GM18951 (cell line): Measurements from ENCODE around the gene GLA.
A peak's percentile ranks its signal among the peaks of the same experiment; 100 is the strongest.

Experiments
- POLR2A ChIP-seq: IDR thresholded peaks from 4 replicates; pipeline ENCODE4 v1.6.1; 2011; ENCODE audit warnings: mild to moderate bottlenecking; ENCODE audit not compliant: insufficient read length, insufficient read depth; ENCODE audit errors: extremely low read depth
- in situ Hi-C: fragments of 300-500 bp; cut with MboI; formaldehyde crosslinking; loops from one replicate; pipeline ENCODE4 v1.12.0; 2022; ENCODE audit warnings: low sequenced_read_pairs, mixed read lengths, inconsistent platforms; ENCODE audit not compliant: unreplicated experiment

Gene GLA

DNA sequence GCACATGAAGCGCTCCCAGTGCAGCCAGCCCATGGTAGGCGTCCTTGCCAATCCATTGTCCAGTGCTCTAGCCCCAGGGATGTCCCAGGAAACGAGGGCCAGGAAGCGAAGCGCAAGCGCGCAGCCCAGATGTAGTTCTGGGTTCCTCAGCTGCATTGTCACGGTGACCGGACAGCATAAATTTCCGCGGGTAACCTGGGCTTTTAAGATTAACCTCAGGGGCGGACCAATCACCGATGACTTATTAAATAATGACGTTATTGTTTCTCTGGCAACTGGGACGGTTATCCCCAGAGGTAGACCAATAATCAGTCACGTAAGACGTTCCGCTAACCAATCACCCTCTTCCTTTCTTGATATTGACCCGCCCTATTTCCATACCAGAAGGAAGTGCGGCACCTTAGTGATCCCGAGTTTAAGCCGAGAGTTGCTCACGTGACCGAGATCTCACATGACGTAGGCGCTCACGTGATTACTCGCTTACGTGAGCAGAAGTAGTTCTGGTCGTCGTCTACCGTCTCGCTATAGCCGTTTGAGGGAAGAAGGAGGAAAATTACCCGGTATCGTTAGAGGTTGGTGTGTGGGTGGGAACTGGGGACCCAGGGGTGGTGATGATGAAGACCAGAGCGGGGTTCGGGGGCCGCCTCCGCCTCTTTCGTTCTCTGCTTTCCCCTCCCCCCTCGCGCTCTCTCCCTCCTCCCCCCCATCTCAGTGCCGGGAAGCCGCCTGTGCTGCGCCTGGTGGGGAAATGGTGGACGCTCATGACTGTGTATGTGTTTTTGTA lies at the start of gene GLA, which contains the start of gene HNRNPH2:
Gene GLA, minus strand, starts transcription at position 178 of the 784 bp plus-strand sequence. Its CDS starts 22 bp downstream, at position 156.
Gene HNRNPH2, plus strand, starts transcription at position 475 of the 784 bp plus-strand sequence. CDS start 3,767 bp downstream, outside the sequence.
- in situ Hi-C loops: loop anchor here (25.0 kb wide), 1 partner anchor 179 kb away; no protein-coding TSS in a partner anchor
- TF ChIP-seq POLR2A: peak; percentile 60

DNA sequence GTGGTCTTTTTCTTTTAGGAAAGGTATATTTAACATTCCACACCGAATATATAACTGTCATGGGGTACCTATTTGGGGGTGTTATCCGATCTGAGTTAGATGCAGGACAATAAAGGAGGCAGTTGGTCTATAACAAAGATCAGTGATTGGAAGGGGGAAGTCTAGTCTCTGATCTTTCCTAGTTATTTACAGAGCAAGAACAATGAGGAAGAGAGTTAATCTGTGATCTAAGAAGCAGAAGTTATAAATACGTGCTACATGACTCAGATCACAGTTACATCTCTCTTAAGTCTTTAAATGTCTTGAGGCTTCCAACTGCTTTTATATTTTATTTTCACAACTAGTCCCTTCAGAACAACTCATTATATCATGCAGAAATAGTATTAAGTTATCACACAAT lies 44.3 kb upstream of the GLA start:
- in situ Hi-C loops: no loop called here
- TF ChIP-seq POLR2A: no peak

DNA sequence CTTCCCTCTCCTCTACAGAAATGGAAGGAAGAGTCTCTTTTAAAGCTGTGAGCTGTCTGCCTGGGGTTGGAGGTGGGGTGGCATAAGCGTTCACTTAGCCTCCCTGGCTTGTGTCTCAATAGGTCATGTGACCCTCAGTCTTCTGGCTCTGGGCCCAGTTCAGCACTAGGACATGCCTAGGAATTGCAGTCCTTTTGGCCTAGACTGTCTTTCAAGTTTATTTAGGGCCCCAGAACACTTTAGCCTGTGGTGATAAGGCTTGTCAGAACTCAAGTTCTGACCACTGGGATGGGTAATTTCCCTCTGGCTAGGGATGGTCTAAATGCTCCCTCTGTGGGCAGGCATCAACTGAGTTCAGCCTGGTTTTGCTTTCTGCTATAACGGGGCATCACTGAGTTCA lies 43.2 kb upstream of the GLA start:
- TF ChIP-seq POLR2A: no peak
- in situ Hi-C loops: no loop called here

DNA sequence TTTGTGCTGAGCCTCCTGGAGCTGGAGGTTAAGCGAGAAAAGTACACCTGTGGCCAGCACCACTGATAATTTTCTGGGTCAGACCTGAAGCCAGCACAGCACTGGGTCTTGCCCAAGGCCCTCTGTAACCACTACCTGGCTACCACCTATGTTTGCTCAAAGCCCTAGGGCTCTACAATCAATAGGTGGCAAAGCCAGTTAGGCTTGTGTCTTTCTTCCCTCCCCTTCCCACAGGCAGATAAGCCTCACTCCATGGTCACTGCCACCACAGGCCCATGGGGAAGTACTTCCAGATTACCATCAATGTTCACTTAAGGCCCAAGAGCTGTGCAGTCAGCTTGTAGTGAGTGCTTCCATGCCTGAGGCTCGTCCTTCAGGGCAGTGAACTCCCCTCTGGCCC lies 42.4 kb upstream of the GLA start:
- in situ Hi-C loops: no loop called here
- TF ChIP-seq POLR2A: no peak

DNA sequence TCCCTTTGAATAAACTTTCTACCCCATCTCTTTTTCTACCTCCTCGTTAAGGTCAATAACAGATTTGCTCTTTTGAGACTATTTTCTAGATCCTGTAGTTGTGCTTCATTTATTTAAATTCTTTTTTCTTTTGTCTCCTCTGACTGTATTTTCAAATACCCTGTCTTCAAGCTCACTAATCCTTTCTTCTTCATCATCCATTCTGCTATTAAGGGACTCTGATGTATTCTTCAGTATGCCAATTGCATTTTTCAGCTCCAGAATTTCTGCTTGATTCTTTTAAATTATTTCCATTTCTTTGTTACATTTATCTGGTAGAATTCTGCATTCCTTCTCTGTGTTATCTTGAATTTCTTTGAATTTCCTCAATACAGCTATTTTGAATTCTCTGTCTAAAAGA lies 41.6 kb upstream of the GLA start:
- no peak for TF ChIP-seq POLR2A
- in situ Hi-C loops: no loop called here

DNA sequence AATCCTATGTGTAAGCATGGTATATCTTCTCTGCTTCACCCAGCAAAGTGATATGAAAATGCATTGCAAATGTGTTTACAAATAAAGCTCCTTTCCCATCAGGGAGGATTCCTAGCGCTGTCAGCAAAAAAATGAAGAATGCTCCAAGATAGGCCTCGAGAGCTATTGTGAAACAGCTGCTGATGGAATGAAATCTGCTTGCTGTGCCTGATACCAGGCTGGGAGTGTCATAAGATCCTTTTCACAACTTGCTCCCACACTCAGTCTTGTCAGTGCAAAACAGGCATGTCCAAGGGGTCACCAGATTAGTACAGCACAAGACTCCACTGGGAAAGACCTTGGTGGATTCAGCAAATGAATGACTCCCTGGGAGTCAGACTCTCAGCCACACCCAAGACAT lies 34.4 kb upstream of the GLA start:
- TF ChIP-seq POLR2A: no peak
- in situ Hi-C loops: no loop called here

DNA sequence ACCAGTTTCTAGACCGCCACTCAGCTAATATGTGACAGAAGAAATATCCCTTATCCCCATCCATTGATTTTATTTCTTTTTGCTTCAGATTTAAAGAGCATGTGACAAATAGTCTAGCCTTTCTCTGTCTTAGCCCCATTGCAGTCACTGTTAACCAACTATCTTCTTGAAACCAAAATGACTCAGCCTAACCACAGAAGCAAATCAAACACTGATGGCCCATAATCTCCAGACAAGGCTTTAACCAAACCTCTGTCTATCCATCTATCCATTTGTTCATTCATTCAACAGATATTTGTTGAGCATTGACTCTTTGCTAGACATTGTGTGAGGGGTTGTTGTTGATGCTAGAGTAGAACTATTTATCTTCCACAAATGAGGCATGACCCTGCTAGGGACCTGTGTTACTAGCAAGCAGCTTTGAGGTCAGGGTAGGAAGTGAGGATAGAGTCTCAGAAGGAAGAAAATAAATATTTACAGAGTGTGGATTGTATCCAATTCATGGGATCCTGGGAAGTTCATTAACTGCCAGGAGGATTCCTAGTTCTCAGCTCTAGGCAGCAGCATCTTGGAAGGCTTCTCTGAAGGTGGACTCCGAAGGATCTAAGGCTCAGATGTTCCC lies 22.8 kb upstream of the GLA start:
- in situ Hi-C loops: no loop called here

DNA sequence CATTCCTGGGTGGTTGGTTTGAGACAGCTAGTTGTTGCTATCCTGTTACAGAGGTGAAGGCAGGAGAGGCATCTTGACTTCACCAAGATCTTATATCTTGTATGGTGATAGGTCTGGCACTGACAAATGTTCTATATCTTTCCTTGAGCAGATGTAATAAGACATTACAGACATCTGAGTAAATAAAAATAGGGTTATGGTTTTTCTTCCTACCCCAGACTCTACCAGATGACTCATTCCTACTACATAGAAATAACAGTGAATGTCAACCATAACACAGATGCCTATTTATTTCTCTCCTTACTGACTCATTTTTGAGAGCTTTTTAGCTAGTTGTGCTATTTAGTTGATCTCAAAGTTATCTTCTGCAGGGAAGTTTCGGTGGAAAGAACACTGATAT lies 22.2 kb upstream of the GLA start:
- no peak for TF ChIP-seq POLR2A
- in situ Hi-C loops: no loop called here

More for the DNA sequence above, 22.8 kb upstream of the GLA start:
- TF ChIP-seq POLR2A: no peak

DNA sequence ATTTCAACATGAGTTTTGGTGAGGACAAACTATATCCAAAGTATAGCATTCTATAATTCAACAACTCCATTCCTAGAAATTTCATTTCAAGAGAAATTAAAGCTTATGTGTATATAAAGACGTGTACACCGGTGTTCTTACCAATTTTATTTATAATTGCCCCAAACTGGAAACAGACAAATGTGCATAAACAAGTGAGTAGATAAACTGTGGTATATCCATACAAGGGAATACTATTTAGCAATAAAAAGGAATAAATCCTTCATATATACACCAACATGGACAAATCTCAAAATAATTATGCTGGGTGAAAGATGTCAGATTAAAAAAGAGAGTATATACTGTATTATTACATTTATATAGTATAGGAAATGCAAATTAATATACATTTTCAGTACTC lies 20.2 kb upstream of the GLA start:
- in situ Hi-C loops: no loop called here
- TF ChIP-seq POLR2A: no peak

DNA sequence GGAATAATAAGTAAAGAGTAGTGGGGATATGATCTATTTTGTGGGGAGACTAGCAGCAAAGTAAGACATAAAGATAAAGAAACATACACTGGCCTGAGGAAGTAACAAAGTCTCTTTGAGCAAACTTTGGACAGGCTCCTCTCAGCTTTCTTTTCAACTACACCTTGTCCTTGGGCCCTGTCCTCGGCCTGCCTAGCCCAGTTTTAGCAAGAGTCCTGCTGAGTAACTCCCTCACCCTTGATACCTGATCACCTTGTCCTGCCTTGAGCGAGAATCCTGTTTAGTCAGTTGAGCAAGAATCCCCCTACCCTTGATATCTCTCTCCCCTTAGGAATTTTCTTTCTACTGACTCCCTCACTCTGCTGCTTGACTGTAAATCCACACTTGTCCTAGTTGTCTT lies 11.8 kb upstream of the GLA start:
- in situ Hi-C loops: loop anchor here (10.0 to 25.0 kb wide), 2 partner anchors 168 to 375 kb away; no protein-coding TSS in a partner anchor
- TF ChIP-seq POLR2A: no peak

DNA sequence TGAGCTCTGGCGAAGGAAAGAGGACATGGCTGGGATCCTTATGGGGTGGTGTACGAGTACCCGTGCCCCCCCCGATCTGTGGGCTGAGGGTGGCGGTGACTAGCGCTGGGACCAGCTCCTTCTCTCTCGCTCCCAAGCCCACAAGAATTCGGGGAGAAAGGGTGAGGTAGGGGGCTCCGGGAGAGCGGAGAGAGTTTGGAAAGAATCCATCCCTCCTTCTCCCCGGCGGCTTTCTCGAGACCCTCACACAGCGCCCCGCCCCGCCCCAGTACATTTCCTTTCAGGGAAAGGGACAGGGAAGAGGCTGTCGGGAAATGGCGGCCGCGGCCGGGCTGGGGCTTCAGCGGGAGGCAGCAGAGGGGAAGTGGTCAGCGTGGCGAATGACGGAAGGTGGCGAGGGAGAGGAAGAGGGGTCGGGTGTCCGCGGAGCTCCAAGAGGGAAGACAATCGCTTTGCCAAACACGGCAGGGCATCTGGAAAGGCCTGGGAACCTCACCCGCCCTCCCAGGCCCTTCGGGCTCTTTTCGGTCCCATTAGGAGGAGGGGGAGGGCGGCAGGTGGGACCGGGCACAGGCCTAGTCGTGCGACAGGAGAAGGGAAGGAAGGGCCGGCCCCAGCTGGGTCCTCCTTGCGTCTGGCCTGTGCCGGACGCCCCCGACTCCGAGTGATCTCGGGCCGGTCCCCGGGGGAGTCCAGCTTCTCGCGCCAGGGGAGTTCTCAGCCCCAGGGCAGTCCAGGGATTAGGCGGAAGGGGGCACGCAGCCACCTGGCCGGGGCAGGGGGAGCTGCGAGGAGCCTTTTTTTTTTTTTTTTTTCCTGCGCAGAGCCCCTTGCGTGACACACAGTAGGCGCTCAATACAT lies 10.5 kb upstream of the GLA start:
- in situ Hi-C loops: loop anchor here (10.0 to 25.0 kb wide), 2 partner anchors 169 to 377 kb away; no protein-coding TSS in a partner anchor

DNA sequence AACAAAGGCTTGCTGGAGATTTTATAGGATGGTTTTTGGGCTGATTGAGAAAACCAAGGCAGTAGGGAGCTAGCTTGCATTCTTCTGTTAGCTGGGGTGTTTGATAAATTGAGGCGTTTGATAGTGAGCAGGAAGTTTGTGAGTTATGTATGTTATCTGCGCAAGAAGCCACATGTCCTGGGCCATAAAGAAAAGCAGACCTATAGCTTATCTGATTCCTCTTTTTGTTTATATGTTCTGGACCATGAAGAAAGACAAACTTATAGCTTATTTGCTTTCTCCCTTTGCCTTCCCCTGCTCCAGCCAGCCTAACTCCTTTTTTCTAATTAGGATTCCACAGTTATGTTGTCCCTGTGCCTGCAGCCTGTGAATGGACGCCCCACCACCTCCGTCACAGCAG lies 9.5 kb upstream of the GLA start:
- no peak for TF ChIP-seq POLR2A
- in situ Hi-C loops: loop anchor here (10.0 to 25.0 kb wide), 2 partner anchors 170 to 378 kb away; no protein-coding TSS in a partner anchor

More for the DNA sequence above, 10.5 kb upstream of the GLA start:
- TF ChIP-seq POLR2A: peak; percentile 26

DNA sequence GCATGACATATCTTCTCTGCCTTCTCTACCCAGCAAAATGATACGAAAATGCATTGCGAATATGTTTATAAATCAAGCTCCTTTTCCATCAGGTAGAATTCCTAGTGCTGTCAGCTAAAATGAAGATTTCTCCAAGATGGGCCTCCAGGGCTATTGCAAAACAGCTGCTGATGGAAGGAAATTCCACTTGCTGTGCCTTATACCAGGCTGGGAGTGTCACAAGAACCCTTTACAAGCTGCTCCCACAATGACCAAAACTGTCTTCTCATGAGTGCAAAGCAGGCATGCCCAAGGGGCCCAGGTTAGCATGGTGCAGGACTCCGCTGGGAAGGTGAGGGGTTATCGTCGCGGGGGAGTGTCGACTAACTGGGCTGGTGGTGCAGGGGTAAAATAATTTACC lies 9.0 kb upstream of the GLA start:
- no peak for TF ChIP-seq POLR2A
- in situ Hi-C loops: loop anchor here (10.0 to 25.0 kb wide), 2 partner anchors 171 to 378 kb away; no protein-coding TSS in a partner anchor
